SH-SY5Y (cell line): ENCODE measurements around the gene KIF5A.

Experiments
- GATA2 ChIP-seq: IDR thresholded peaks from 2 replicates; pipeline ENCODE4 v1.6.1; 2011; ENCODE audit warnings: mild to moderate bottlenecking, low read depth, low read length
- GATA3 ChIP-seq: IDR thresholded peaks from 2 replicates; pipeline ENCODE4 v1.6.1; 2011; ENCODE audit warnings: low read depth, mild to moderate bottlenecking, low read length, moderate library complexity

The KIF5A gene

GRCh38 chr12:57611108-57611826 is 61.4 kb downstream of the KIF5A start, which contains the start of gene ARHGEF25:
ARHGEF25 (plus strand) TSS chr12:57611435; CDS start chr12:57611895, 460 bp downstream.
- TF ChIP-seq GATA3 (no peak), GATA2 (no peak)

- no peak for TF ChIP-seq GATA3
- no peak for TF ChIP-seq GATA2
These were observed 62.2 kb downstream of the KIF5A start for GRCh38 chr12:57611827-57612710.

GRCh38 chr12:57612711-57613426 is 63.0 kb downstream of the KIF5A start:
- no peak for TF ChIP-seq GATA3
- TF ChIP-seq GATA2, result no peak

GRCh38 chr12:57613427-57614109 is 63.7 kb downstream of the KIF5A start:
- TF ChIP-seq GATA2, result no peak
- TF ChIP-seq GATA3, result no peak

- TF ChIP-seq GATA3 (no peak), GATA2 (no peak)
These were observed 64.5 kb downstream of the KIF5A start for GRCh38 chr12:57614178-57614947.

GRCh38 chr12:57614948-57615500 is 65.2 kb downstream of the KIF5A start:
- no peak for TF ChIP-seq GATA2
- TF ChIP-seq GATA3, result no peak

- no peak for TF ChIP-seq GATA2
- TF ChIP-seq GATA3, result no peak
These were observed 65.8 kb downstream of the KIF5A start for GRCh38 chr12:57615637-57616036.

- TF ChIP-seq GATA2 (no peak), GATA3 (no peak)
These were observed 66.7 kb downstream of the KIF5A start for GRCh38 chr12:57616383-57617101.

GRCh38 chr12:57617942-57618341 is 68.1 kb downstream of the KIF5A start:
- TF ChIP-seq GATA2 (no peak), GATA3 (no peak)

GRCh38 chr12:57618966-57619433 is 69.2 kb downstream of the KIF5A start:
- TF ChIP-seq GATA3, result no peak
- no peak for TF ChIP-seq GATA2

- TF ChIP-seq GATA3, result no peak
- no peak for TF ChIP-seq GATA2
These were observed 69.8 kb downstream of the KIF5A start for GRCh38 chr12:57619434-57620244.
